ENCODE data around the gene MS4A12.
A peak's percentile ranks its signal among the peaks of the same experiment; 100 is the strongest.
"Not testable (repeated sequence)": the region's sequence is repeated elsewhere in the genome, so short reads cannot be mapped to it uniquely, and the experiment has no call there.

MS4A12 gene

DNA sequence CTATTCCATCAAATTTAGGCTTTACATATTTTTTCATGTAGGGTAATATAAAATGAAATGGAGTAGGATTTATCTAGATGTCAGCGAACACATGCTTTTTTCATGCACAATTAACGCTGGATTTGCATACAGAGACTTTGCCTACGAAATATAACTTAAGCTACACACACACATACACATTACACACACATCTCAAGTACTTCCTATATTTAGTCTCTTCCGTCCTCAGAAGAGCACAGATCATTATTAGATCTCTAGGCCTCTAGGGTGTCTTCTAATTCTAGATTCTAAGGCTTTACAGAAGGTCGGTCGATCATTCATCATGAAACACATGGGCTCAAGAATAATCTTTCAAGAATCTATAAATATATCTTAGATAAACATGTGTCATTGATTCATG is 18.8 kb downstream of the MS4A12 start:
- DNase-seq (ENCODE audit: extremely low spot score, insufficient read length, low read depth) = no peak
- FAIRE-seq = no peak

DNA sequence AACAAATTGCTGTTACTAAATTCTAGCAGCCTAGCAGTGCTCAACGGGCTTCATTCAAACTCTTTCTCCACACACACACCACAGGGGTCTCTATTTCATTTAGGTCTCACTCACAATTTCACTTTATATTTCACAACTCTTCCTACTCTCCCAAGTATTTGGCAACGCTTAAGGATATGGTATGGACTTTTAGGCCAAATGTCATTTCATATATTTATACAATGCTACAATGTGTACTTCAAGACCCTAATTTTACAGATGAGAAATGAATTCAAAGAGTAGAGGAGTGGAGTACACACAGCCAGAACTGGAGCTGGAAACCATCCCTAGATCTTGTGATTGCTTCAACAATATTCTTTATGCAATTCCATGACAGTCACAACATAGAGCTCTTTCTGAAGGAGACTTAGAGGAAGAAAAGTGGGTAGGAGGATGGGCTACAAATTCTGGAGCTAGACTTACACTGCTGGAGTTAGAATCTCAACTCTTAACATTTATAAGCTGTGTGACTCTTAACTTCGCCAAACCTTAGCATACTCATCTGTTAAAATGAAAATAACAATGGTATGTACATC is 20.2 kb downstream of the MS4A12 start:
- no peak for FAIRE-seq
- no peak for DNase-seq (ENCODE audit: extremely low spot score, insufficient read length, low read depth)

DNA sequence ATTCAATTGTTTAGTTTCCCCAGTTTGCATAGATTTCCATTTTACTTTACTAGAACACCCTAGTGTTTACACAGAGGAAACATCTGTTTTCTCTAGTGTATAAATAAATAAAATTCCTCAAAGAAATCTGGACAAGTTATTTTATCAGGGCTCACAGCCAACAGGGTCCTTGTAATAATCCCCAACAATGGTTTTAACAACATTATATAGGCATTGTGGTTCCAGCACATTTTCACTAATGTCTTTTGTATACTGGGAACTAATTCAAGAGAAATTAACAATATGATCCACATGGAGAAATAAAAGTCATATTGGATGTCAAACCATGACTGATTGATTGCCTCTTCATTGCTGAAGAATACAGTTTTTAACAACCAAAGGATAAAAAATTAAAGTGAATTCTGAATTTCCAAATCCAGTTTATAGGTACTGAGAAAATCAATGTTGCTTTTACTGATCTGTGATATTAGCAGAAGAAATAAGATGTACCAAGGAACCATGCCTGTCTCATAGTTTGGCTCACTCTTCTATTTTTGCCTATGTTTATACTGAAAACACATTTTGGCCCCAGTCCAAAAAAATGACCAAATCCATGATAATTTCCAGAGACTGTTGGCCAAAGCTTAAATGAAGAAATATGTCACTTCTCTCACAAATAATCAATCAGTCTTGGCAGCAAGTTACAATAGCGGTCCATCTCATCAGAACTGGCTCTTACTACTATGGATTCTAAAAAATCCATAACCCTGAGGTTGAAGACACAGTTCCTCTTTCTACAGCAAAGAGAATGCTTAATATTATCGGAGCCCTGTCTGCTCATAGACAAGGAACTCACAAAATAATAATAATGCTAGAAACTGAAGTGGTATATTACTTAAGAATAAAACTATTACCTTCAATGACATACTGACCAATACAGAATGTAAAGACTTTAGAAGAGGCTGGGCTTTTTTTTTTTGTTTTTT is 21.2 kb downstream of the MS4A12 start:
- no peak for DNase-seq (ENCODE audit: extremely low spot score, insufficient read length, low read depth)
- FAIRE-seq = no peak

DNA sequence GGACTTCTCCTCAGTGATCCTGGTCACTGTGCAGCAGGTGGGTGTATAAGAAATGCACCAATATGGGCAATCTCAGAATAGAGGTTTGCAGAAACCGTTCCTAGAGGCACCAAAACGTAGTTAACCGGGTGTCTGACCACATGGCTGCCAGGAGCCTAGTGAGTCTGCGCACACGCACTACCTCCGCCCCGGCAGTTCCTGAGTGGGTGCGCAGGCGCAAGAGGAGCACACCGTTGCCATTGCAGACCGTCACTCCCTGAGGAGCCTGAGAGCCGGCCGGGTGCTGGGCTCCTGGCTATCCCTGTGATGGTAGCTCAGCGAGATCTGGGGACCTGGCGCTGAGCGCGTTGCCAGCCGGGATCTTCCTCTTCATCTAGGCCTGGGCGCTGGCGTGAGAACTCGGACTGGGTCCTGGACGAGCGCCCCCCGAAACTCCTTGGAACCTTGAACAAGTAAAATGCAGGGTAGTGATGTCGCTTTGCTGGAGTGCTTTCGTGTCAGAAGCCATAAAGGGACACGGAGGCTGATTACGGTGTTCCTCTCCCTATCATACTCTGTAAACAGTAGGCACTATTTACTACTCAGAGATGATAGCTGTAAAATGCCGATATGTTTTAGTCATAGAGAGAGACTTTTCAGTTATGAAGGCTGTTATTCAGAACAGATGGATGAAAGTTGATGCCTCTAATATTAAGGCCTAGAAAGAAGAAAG is 22.7 kb downstream of the MS4A12 start, which contains the start of gene MS4A13:
MS4A13 (plus strand) TSS at position 249 of the 712 bp plus-strand sequence. CDS start 2,692 bp downstream, outside the sequence.
- FAIRE-seq (no peak), DNase-seq (ENCODE audit: extremely low spot score, insufficient read length, low read depth) (no peak)

DNA sequence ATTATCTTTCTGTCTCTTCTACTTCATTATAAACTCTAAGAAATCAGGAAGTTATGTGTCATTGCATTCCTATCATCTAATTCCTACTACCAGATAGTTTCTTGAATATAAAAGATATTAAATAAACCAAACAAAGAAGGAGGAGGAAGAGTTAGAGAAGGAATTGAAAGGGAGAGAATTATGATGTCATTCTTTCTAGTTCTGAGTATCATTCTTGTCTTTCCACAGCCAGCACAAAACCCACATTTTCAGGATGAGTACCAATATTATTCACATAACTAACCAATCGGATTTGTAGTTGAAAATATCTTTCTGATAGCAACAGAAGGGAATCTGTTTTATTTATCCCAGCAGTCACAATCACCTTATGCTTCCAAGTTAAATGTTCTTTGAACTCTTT is 35.9 kb downstream of the MS4A12 start:
- no peak for DNase-seq (ENCODE audit: extremely low spot score, insufficient read length, low read depth)
- no peak for FAIRE-seq

DNA sequence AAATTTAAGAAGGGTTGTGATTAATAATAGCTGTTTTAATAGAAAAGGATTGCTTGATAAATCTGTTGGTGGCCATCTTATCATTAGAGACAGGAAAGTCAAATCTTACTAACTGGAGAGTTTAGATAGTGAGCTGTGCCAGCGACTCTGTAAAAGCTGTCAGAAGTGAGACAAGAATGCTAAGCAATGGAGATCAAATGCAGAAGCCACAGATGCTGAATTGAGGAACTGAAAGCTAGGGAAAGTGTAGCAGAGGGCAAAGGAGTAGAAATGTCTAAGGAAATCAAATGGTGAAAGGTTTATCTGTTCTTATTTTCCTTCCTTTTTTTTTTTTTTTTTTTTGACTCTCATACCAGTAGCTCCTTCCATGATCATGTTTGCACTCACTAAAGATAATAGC is 36.4 kb downstream of the MS4A12 start:
- DNase-seq (ENCODE audit: extremely low spot score, insufficient read length, low read depth) (no peak), FAIRE-seq (peak; percentile 72)

DNA sequence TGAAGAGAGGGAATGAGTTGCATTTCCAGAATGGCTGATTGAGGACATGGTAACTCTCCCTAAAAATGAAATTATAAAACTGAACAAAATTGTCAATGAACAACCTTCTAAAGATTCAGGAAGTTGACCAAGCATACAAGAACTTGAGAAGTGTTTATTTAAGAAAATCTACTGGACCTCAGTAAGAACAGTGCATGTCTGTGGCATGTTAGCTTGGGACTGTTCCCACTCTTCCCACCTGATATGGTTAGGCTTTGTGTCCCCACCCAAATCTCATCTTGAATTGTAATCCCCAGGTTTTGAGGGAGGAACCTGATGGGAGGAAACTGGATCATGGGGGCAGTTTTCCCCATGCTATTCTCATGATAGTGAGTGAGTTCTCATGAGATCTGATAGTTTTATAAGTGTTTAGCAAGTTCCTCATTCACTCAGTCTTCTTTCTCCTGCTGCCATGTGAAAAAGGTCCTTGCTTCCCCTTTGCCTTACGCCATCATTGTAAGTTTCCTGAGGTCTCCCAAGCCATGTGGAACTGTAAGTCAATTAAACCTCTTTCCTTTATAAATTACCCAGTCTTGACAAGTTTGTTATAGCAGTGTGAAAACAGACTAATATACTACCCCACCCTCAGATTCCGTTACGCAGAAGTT is 38.0 kb downstream of the MS4A12 start:
- DNase-seq (ENCODE audit: extremely low spot score, insufficient read length, low read depth) (no peak), FAIRE-seq (no peak)

DNA sequence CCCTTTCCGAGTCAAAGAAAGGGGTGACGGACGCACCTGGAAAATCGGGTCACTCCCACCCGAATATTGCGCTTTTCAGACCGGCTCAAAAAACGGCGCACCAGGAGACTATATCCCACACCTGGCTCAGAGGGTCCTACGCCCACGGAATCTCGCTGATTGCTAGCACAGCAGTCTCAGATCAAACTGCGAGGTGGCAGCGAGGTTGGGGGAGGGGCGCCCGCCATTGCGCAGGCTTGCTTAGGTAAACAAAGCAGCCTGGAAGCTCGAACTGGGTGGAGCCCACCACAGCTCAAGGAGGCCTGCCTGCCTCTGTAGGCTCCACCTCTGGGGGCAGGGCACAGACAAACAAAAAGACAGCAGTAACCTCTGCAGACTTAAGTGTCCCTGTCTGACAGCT is 39.8 kb downstream of the MS4A12 start:
- not testable (repeated sequence) for DNase-seq (ENCODE audit: extremely low spot score, insufficient read length, low read depth); FAIRE-seq

DNA sequence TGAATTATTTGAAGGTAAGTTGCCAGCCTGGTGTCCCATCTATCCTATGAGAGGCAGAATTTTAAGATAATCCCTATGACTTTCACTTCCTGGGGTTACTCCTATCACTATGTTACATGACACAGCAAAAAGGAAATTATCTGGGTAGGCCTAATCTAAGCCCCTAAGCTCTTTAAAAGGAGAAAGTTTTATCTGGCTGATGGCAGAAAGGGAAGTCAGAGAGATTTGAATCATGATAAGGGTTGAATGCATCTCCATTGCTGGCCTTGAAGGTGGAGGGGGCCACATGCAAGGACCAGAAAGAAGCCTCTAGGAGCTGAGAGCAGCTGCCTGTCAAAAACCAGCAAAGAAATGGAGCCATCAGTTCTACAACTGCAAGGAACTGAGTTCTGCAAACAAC is 46.0 kb downstream of the MS4A12 start:
- DNase-seq (ENCODE audit: extremely low spot score, insufficient read length, low read depth); FAIRE-seq: not testable (repeated sequence)

DNA sequence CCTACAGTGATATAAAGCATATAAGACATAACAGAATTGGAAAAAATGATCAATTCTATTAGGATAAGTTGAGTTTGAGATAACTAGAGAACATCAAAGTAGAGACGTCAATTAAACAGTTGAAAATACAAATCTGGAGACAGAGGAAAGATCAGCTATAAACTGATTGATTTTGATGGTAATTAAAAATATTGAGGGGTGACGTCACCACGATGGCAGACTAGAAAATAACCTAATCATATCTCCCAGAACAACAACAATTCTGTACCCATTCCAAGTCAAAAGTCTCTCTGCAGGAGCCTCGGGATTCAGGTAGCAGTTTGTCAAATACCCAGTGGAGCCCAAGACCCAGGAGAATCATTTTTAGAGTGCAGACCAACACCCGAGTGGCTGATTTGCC is 51.5 kb downstream of the MS4A12 start:
- FAIRE-seq (no peak), DNase-seq (ENCODE audit: extremely low spot score, insufficient read length, low read depth) (no peak)

Measured in GM18507 (cell line).